ENCODE results near the gene SH2D1A.
"Not testable (repeated sequence)": the region's sequence is repeated elsewhere in the genome, so short reads cannot be mapped to it uniquely, and the experiment has no call there.

The SH2D1A gene

GRCh38 chrX:124386401-124386800, 40.0 kb downstream of the SH2D1A start:
- no peak overlapping the region for H3K27ac ChIP-seq
- no peaks in the 10 kb centered on the region for H3K4me1 ChIP-seq
- H3K9ac ChIP-seq, result no peak overlapping the region
- no peak overlapping the region for H3K4me2 ChIP-seq
- H3K4me3 ChIP-seq, result no peak overlapping the region
- no peaks in the 10 kb centered on the region for H3K36me3 ChIP-seq
- H3K27me3 ChIP-seq, result peaks cover 71% of the 10 kb centered on the region
- H3K9me3 ChIP-seq, result no peaks in the 10 kb centered on the region
- no peak for TF ChIP-seq Cebpa-rat (IDR thresholded peaks at IDR 0.05)
- no peaks in the 10 kb centered on the region; the same call in 1 of the 2 replicates for H4K20me1 ChIP-seq

- no peaks in the 10 kb centered on the region for H3K36me3 ChIP-seq
- H3K9ac ChIP-seq, result no peak overlapping the region
- H3K4me2 ChIP-seq, result no peak overlapping the region
- no peak for TF ChIP-seq Cebpa-rat (IDR thresholded peaks at IDR 0.05)
- H3K4me3 ChIP-seq, result no peak overlapping the region
- no peaks in the 10 kb centered on the region for H3K9me3 ChIP-seq
- no peaks in the 10 kb centered on the region; the same call in 1 of the 2 replicates for H4K20me1 ChIP-seq
- H3K4me1 ChIP-seq, result no peaks in the 10 kb centered on the region
- H3K27me3 ChIP-seq, result peaks cover 85% of the 10 kb centered on the region
- H3K27ac ChIP-seq, result no peak overlapping the region
Measured at GRCh38 chrX:124388562-124388961, 42.2 kb downstream of the SH2D1A start.

DNA sequence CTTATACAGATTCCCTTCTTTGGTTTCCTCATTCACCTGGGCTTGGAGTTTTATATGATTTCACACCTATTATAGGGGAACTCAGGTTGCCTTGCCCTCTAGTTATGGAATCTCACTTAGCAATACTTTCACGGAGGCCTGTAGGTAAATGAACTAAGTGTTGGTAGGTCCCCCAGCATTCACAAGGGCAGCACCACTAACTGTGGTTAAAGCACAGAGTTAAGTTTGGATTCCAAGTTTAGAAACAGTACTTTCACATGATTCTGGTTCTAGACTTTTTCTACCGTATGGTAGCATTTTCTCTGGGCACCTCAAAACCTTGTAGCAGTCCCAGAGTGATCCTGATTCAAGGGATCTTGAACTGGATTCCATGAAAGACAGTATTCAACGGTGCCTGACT, 46.4 kb downstream of the SH2D1A start:
- no peak overlapping the region for H3K4me2 ChIP-seq
- no peak overlapping the region for H3K27ac ChIP-seq
- H3K27me3 ChIP-seq, result peaks cover 86% of the 10 kb centered on the region
- H3K9me3 ChIP-seq, result no peaks in the 10 kb centered on the region
- H3K4me1 ChIP-seq, result peaks cover 10% of the 10 kb centered on the region
- TF ChIP-seq Cebpa-rat (IDR thresholded peaks at IDR 0.05), result no peak
- H3K36me3 ChIP-seq, result no peaks in the 10 kb centered on the region
- no peak overlapping the region for H3K4me3 ChIP-seq
- H3K9ac ChIP-seq, result no peak overlapping the region
- no peaks in the 10 kb centered on the region; the same call in 1 of the 2 replicates for H4K20me1 ChIP-seq

- no peak overlapping the region for H3K27ac ChIP-seq
- peaks cover 82% of the 10 kb centered on the region for H3K27me3 ChIP-seq
- no peaks in the 10 kb centered on the region for H4K20me1 ChIP-seq
- no peaks in the 10 kb centered on the region for H3K9me3 ChIP-seq
- no peak overlapping the region for H3K4me3 ChIP-seq
- no peak overlapping the region for H3K4me2 ChIP-seq
- no peak for TF ChIP-seq Cebpa-rat (IDR thresholded peaks at IDR 0.05)
- peaks cover 10% of the 10 kb centered on the region for H3K4me1 ChIP-seq
- no peak overlapping the region for H3K9ac ChIP-seq
- H3K36me3 ChIP-seq, result no peaks in the 10 kb centered on the region
Measured at GRCh38 chrX:124393238-124393637, 46.9 kb downstream of the SH2D1A start.

DNA sequence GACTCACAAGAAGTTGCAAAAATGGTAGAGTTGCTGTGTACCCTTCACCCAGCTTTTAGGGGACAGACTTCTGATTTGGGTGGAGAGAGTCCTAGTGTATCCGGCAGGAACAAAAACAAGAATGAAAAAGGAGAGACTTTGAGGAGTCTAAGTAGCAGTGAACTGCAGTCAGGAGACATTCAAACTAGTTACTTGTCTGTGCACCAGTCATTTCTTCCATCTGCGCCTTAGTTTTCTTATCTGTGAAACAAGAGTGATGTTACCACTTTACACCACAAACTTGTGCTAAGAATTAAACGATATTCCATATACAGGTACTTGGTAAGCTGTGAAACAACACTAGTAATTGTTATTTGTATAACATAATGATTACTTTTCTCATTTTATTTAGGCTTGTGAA, 47.3 kb downstream of the SH2D1A start:
- no peak overlapping the region for H3K4me2 ChIP-seq
- peaks cover 80% of the 10 kb centered on the region for H3K27me3 ChIP-seq
- TF ChIP-seq Cebpa-rat (IDR thresholded peaks at IDR 0.05), result no peak
- H3K9ac ChIP-seq, result no peak overlapping the region
- no peaks in the 10 kb centered on the region for H3K36me3 ChIP-seq
- H3K4me3 ChIP-seq, result no peak overlapping the region
- H3K4me1 ChIP-seq, result peaks cover 10% of the 10 kb centered on the region
- no peak overlapping the region for H3K27ac ChIP-seq
- no peaks in the 10 kb centered on the region for H4K20me1 ChIP-seq
- no peaks in the 10 kb centered on the region for H3K9me3 ChIP-seq

- Histone ChIP-seq H3K4me1 (peaks cover 10% of the 10 kb centered on the region), H3K9me3 (no peaks in the 10 kb centered on the region), H3K27ac (no peak overlapping the region), H4K20me1 (no peaks in the 10 kb centered on the region), H3K9ac (no peak overlapping the region), H3K36me3 (no peaks in the 10 kb centered on the region), H3K4me3 (no peak overlapping the region), H3K4me2 (peak overlapping the region; percentile 13; the same call in 1 of the 2 replicates), H3K27me3 (peaks cover 77% of the 10 kb centered on the region)
- TF ChIP-seq Cebpa-rat (IDR thresholded peaks at IDR 0.05), result no peak
Measured at GRCh38 chrX:124395145-124395880, 49.0 kb downstream of the SH2D1A start.

DNA sequence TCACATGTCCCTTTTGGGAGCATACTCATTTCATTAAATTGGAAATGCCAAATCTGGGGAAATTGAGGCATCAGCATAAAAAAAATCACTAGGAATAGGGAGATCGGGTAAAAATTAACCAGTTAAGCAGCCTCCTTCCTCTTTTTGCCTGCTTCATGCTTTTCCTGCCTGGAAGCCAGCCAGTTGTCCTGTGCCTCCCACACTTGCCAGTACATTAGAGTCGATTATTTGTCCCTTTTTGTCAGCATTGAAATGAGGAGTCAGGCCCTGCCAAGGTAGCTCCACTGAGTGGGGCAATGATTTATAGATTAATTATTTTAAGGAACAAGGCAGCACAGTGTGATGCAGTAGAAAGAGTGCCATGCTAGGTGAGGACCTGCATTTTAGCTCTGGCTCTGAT, 55.3 kb downstream of the SH2D1A start:
- Histone ChIP-seq H3K4me2 (no peak overlapping the region), H3K36me3 (no peaks in the 10 kb centered on the region), H3K9ac (no peak overlapping the region), H3K4me3 (no peak overlapping the region), H3K9me3 (no peaks in the 10 kb centered on the region), H3K4me1 (no peaks in the 10 kb centered on the region), H3K27ac (no peak overlapping the region), H3K27me3 (peaks cover 81% of the 10 kb centered on the region), H4K20me1 (peaks cover 5% of the 10 kb centered on the region; the same call in 1 of the 2 replicates)
- TF ChIP-seq Cebpa-rat (IDR thresholded peaks at IDR 0.05), result no peak

- Histone ChIP-seq H3K9ac (no peak overlapping the region), H3K36me3 (no peaks in the 10 kb centered on the region), H4K20me1 (peaks cover 5% of the 10 kb centered on the region; the same call in 1 of the 2 replicates), H3K4me3 (no peak overlapping the region), H3K27ac (no peak overlapping the region), H3K4me1 (no peaks in the 10 kb centered on the region), H3K27me3 (peaks cover 66% of the 10 kb centered on the region), H3K4me2 (no peak overlapping the region), H3K9me3 (no peaks in the 10 kb centered on the region)
- no peak for TF ChIP-seq Cebpa-rat (IDR thresholded peaks at IDR 0.05)
Measured at GRCh38 chrX:124405868-124406267, 59.5 kb downstream of the SH2D1A start.

DNA sequence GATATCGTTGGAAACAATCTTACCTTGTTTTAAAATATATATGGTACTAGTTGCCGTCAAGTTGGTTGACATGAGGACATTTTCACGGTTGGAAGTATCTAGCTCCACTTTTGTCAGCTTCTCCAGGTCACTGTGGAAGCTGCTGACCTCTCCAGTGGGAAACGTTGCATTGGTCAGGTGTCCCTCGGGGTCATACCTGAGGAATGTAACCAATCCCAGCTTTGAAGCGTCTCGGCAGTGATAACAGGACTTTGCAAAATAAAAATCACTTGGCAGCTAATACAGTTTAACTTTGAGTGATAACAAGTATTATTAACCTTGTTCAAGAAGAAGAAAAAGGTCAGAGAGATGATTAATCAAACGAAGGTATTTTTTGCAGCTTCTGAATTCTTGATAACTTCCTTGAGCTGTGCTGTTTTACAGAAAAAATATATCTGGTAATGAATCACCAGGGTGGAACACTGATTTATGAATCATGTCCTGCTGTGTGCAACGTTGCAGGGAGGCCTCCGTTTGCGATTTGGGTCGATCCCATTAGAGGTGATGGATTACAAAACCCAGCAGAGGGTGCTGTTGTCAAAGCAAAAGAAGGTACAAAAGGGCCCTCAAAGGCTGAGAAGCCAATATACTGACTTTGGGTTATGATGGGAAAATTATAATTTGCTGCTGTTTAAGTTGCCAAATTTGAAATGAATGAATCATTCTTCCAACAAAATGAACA, 60.1 kb downstream of the SH2D1A start:
- 0 out of 2 replicates have a peak, but pooled peaks cover 1% of the 10 kb centered on the region for H3K4me1 ChIP-seq
- no peak overlapping the region for H3K4me3 ChIP-seq
- no peak overlapping the region for H3K4me2 ChIP-seq
- no peak for TF ChIP-seq Cebpa-rat (IDR thresholded peaks at IDR 0.05)
- H3K27ac ChIP-seq, result no peak overlapping the region
- no peaks in the 10 kb centered on the region for H3K9me3 ChIP-seq
- no peaks in the 10 kb centered on the region for H3K36me3 ChIP-seq
- H3K9ac ChIP-seq, result no peak overlapping the region
- peaks cover 66% of the 10 kb centered on the region for H3K27me3 ChIP-seq
- H4K20me1 ChIP-seq, result peaks cover 5% of the 10 kb centered on the region; the same call in 1 of the 2 replicates

DNA sequence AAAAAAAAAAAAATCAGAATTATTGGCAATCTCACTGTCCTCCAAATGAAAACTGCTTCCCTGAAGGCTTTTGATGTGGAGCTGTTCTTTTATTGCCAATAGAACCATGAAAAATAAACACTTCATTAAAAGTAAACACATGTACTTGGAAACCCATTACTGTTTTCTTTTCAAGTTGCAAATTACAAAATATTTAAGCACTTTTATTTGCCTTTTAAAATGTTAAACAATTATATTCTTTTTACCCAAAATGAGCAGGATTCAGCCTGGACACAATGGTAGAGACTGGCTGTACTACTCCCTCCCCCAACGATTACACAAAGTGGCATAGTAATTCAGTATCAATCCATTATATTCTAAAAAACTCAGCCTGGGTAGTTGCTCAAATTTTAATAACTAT, 60.9 kb downstream of the SH2D1A start:
- peaks cover 66% of the 10 kb centered on the region for H3K27me3 ChIP-seq

GRCh38 chrX:124408380-124408779, 62.0 kb downstream of the SH2D1A start:
- H3K4me3 ChIP-seq, H3K4me2 ChIP-seq, H3K9me3 ChIP-seq, H3K36me3 ChIP-seq, H3K27ac ChIP-seq, H4K20me1 ChIP-seq, H3K4me1 ChIP-seq, H3K9ac ChIP-seq: not testable (repeated sequence)
- peaks cover 66% of the 10 kb centered on the region for H3K27me3 ChIP-seq

More for the DNA sequence above, 60.9 kb downstream of the SH2D1A start:
- H3K27ac ChIP-seq, result no peak overlapping the region
- H3K9ac ChIP-seq, result no peak overlapping the region
- peaks cover 9% of the 10 kb centered on the region; the same call in 1 of the 2 replicates for H3K4me1 ChIP-seq
- TF ChIP-seq Cebpa-rat (IDR thresholded peaks at IDR 0.05), result no peak
- H3K4me2 ChIP-seq, result no peak overlapping the region
- no peak overlapping the region for H3K4me3 ChIP-seq
- H4K20me1 ChIP-seq, result peaks cover 5% of the 10 kb centered on the region; the same call in 1 of the 2 replicates
- no peaks in the 10 kb centered on the region for H3K36me3 ChIP-seq
- no peaks in the 10 kb centered on the region for H3K9me3 ChIP-seq

All from BLaER1 (cell line).